ENCODE data around the gene IFNG.
"Not testable (repeated sequence)": the region's sequence is repeated elsewhere in the genome, so short reads cannot be mapped to it uniquely, and the experiment has no call there.

IFNG gene

GRCh38 chr12:68159681-68160304, at the start of gene IFNG:
Gene IFNG, minus strand, starts transcription at chr12:68159740. Its CDS starts 125 bp downstream, at chr12:68159615.
- no peak for DNase-seq (ENCODE audit: low read depth in 2 of 2, low spot score in 1 of 2)

DNA sequence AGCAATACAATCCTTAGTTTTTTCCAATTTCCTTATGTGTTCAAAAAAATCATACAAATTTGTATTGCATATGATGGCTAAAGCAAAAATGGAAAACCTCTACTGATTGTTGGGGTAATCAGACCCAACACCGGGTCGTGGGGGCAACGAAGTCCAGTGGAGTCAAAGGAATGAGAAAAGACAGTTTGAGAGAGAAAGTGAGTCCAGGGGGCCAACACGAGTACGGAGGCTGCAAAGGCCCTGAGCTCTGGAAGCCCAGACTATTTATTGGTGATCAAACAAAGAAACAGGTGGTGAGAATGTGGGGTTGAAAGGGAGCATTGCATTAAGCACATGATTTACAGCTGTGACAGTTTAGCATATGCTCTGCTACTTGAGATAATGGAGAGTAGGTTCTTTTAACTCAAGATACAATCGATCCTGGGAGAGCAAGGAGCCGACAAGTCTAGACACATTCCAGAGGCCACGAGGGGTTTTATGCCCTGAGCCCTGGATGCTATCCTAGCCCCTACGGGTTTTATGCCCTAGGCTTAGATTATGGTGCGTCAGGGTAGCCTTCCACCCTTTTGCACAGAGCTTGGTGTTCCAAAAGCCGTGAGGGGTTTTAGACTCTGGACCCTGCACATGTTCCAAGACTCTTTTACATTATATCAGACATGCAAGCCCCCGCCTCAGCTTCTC, 49.6 kb upstream of the IFNG start:
- not testable (repeated sequence) for DNase-seq (ENCODE audit: low read depth in 2 of 2, low spot score in 1 of 2)

DNA sequence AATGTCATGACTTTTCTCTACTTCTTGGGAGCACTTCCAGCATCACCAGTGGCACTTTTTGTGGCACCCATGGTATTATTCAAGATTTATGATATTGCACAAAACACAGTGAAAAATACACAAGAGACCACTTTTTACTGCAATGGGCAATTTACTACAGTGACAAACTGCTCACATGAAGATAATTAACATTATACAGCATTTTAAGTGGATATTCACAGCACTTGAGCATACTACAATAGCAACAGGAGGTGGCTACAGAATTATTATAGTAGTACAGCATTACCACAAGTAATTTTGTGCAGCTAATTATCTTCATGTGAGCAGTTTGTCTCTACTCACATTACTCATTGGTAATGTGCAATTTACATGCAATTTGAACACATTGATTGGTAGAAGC, 47.7 kb upstream of the IFNG start:
- no peak for DNase-seq (ENCODE audit: low read depth in 2 of 2, low spot score in 1 of 2)

- no peak for DNase-seq (ENCODE audit: low read depth in 2 of 2, low spot score in 1 of 2)
These were observed 46.9 kb upstream of the IFNG start for GRCh38 chr12:68206446-68206845.

- DNase-seq (ENCODE audit: low read depth in 2 of 2, low spot score in 1 of 2), result no peak
These were observed 43.9 kb upstream of the IFNG start for GRCh38 chr12:68203460-68203875.

GRCh38 chr12:68200854-68201253, 41.3 kb upstream of the IFNG start:
- no peak for DNase-seq (ENCODE audit: low read depth in 2 of 2, low spot score in 1 of 2)

- no peak for DNase-seq (ENCODE audit: low read depth in 2 of 2, low spot score in 1 of 2)
These were observed 39.6 kb upstream of the IFNG start for GRCh38 chr12:68199127-68199526.

DNA sequence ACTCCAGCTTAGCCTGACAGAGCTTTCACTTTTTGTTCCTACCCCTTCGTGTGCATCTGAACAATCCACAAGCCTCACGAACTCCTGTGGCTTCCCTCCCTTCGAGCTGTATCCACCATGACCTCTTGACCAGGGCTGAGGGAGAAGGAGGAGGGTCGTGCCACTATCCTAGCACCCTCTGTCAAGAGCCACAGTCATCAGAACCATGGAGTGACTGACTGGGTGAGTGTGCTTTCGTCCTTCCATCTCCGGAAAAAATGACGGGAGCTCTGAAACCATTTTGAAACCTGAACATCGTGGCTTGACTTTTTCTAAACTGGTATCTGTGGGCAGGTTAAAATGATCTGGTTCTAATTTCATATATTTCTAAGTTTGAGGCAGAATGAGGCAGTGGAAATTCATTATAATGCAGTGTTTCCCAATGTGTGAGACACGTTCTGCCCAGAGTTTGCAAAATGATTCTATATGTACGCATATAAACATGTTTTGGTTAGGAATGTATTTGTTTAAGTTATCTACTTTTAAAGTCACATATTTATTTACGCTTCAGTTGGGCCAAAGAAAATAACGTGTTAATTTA, 39.1 kb upstream of the IFNG start:
- no peak for DNase-seq (ENCODE audit: low read depth in 2 of 2, low spot score in 1 of 2)

DNA sequence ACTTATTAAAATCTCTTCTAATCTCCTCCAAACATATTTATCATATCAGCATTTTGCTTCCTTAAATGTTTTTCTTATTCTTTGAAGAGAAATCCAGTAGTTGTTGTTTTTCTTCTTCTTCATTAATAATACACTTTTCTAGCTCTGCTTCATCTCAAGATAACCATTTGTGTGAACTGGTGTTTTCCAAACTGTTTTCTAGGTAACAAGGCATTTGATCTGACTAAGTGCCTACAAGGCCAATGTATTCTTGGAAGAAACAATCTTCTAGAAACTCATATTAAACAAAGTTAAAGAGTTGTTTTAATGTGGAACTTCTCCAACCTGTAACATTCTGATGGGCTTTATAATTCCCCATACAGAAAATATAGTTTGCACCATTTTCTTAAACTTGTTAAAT, 30.8 kb upstream of the IFNG start:
- DNase-seq (ENCODE audit: low read depth in 2 of 2, low spot score in 1 of 2), result no peak

- DNase-seq (ENCODE audit: low read depth in 2 of 2, low spot score in 1 of 2), result no peak
These were observed 30.3 kb upstream of the IFNG start for GRCh38 chr12:68189821-68190242.

GRCh38 chr12:68185598-68185997, 26.1 kb upstream of the IFNG start:
- no peak for DNase-seq (ENCODE audit: low read depth in 2 of 2, low spot score in 1 of 2)

DNA sequence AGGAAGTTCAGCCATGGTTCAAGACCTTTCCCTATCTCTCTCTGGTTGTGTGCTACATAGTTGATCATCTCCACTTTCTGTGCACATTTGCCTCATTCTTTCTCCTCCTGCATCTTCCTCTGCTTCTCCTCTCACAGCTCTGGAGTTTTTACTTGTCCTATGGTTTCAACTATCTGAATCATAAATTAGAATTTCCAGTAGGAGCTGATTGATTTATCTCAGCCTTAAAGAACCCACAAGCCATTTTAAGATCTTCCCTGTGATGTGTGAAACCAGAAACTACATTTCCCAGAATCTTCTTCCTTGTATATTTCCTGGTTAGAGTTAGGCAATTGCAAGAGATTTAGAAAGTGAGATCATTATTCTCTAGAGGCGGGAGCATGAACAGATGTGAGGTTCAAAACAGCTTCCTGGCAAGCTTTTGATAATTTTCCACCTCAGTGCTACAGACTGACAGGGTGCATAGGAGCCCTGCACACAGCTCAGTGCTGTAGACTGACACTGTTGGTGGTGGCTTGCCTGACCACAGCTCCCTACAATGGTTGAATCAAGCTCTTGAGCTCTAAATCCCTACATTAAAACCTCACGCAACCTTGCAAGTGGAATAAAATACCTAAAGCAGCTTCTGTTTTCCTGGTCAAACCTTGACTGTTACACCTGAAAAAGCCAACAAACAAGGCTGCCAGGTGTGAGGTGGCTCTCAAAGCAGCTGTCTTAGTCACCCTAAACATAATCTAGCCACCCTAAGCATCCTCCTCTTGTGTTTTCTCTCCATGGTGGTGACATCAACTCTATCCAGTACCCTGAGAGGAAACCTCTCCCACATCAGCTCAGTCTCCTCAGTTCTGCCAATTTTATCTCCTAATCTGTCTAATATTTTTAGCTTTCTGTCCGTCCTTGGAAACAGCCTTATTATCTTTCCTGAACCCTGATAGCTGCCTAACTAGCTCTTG, 21.5 kb upstream of the IFNG start:
- DNase-seq (ENCODE audit: low read depth in 2 of 2, low spot score in 1 of 2), result no peak

DNA sequence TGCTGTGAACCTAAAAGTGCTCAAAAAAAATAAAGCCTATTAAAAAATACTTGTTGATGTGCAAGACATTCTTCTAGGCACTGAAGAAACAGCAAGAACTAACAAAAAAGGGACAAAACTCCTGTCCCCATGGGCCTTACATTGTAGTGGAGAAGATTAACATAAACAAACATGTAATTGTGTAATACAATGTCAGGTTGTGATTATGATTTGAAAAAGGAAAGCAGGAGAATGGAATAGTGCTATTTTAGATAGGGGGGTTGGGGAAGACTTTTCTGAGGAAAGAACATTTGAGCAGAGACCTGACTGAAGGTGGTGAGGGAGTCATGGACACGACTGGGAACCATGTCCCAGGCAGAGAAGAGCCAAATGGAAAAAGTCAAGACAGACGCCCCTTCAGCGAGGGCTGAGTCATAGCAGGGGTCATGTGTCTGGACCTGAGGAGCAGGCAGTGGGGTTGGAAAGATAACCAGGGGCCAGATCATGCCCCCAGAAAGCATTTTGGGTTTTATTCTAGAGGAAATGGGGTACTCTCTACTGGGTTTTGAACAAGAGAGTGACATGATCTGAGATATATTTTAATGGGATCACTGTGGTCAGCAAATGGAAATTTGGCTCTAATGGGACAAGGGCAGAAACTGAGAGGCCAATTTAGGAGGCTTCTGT, 19.4 kb upstream of the IFNG start:
- no peak for DNase-seq (ENCODE audit: low read depth in 2 of 2, low spot score in 1 of 2)

GRCh38 chr12:68178184-68178583, 18.6 kb upstream of the IFNG start:
- no peak for DNase-seq (ENCODE audit: low read depth in 2 of 2, low spot score in 1 of 2)

GRCh38 chr12:68177562-68177961, 18.0 kb upstream of the IFNG start:
- no peak for DNase-seq (ENCODE audit: low read depth in 2 of 2, low spot score in 1 of 2)

DNA sequence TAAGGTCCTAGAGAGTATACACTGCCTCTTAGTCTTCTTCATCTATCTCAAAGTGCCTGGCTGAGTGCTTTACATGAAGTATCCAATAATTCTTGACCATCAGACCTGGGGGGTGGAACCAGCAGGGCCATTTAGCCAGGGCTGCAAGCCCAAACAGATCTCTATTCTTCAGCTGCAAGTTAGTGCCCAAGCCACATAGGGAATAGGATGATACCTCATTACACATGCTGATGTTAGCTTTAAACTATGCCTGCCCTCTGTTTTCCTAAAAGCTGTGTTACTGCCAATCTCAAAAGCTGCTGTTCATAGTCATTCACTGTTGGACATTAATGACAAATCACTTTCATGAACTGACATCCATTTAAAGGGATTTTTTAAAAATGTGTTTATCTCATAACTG, 16.7 kb upstream of the IFNG start:
- no peak for DNase-seq (ENCODE audit: low read depth in 2 of 2, low spot score in 1 of 2)

GRCh38 chr12:68175557-68176061, 16.1 kb upstream of the IFNG start:
- DNase-seq (ENCODE audit: low read depth in 2 of 2, low spot score in 1 of 2), result peak in 1 of 2 donors; percentile 38

- not testable (repeated sequence) for DNase-seq (ENCODE audit: low read depth in 2 of 2, low spot score in 1 of 2)
These were observed 15.2 kb upstream of the IFNG start for GRCh38 chr12:68174761-68175160.

GRCh38 chr12:68173792-68174191, 14.3 kb upstream of the IFNG start:
- no peak for DNase-seq (ENCODE audit: low read depth in 2 of 2, low spot score in 1 of 2)

- DNase-seq (ENCODE audit: low read depth in 2 of 2, low spot score in 1 of 2), result no peak
These were observed 11.2 kb upstream of the IFNG start for GRCh38 chr12:68170726-68171125.

Data from stimulated activated CD8-positive, alpha-beta memory T cell treated with anti-CD3 and anti-CD28 coated beads, Interleukin-4, amount 100 ng/mL, for 4 hours (primary cell).